Rectal smooth muscle tissue (tissue), 1 donor: ENCODE data around the gene TAF4.
"Not testable (repeated sequence)": the region's sequence is repeated elsewhere in the genome, so short reads cannot be mapped to it uniquely, and the experiment has no call there.

ENCODE experiments used
- H3K27ac ChIP-seq: one replicate; pipeline ENCODE4 v1.7.0; 2013; ENCODE audit warnings: low read depth, low read length, inconsistent platforms
- H3K27me3 ChIP-seq: one replicate; pipeline ENCODE4 v1.7.0; 2013; ENCODE audit warnings: low read length; ENCODE audit not compliant: control insufficient read depth, insufficient read depth
- H3K36me3 ChIP-seq: one replicate; pipeline ENCODE4 v1.7.0; 2013; ENCODE audit warnings: low read length; ENCODE audit not compliant: control insufficient read depth, insufficient read depth
- H3K4me1 ChIP-seq: one replicate; pipeline ENCODE4 v1.7.0; 2013; ENCODE audit warnings: low read length; ENCODE audit not compliant: control insufficient read depth, insufficient read depth
- H3K4me3 ChIP-seq: one replicate; pipeline ENCODE4 v1.7.0; 2013; ENCODE audit warnings: low read length
- H3K9ac ChIP-seq: one replicate; pipeline ENCODE4 v1.7.0; 2013; ENCODE audit warnings: low read length

TAF4 gene

DNA sequence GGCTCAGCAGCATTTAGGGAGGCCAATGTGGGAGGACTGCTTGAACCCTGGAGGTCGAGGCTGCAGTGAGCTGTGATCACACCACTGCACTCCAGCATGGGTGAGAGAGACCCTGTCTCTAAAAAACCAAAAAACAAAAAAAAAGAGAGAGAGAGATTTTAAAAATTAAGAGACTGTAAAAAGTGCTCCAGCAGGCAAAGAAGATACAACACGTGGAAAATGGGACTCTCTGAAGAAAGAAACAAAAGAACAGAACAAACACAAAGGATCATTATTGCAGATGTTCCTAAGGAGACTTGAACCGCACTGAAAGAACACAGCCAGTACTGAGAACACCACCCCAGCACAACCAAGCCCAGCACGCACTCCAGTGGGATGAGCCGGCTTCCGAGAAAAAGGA lies 74.2 kb downstream of the TAF4 start:
- Histone ChIP-seq H3K9ac (no peak overlapping the region), H3K27me3 (no peaks in the 10 kb centered on the region), H3K27ac (no peak overlapping the region), H3K4me3 (no peak overlapping the region), H3K36me3 (peaks cover 35% of the 10 kb centered on the region), H3K4me1 (no peaks in the 10 kb centered on the region)

GRCh38 chr20:61990484-61990883 lies 75.2 kb downstream of the TAF4 start:
- H3K36me3 ChIP-seq = peaks cover 33% of the 10 kb centered on the region
- H3K27me3 ChIP-seq = no peaks in the 10 kb centered on the region
- H3K4me1 ChIP-seq = no peaks in the 10 kb centered on the region
- no peak overlapping the region for H3K4me3 ChIP-seq
- H3K9ac ChIP-seq = no peak overlapping the region
- no peak overlapping the region for H3K27ac ChIP-seq

- Histone ChIP-seq H3K4me3 (no peak overlapping the region), H3K9ac (no peak overlapping the region), H3K27ac (no peak overlapping the region), H3K4me1 (no peaks in the 10 kb centered on the region), H3K27me3 (no peaks in the 10 kb centered on the region), H3K36me3 (peaks cover 34% of the 10 kb centered on the region)
Observed at GRCh38 chr20:61989741-61990140, 75.9 kb downstream of the TAF4 start.

DNA sequence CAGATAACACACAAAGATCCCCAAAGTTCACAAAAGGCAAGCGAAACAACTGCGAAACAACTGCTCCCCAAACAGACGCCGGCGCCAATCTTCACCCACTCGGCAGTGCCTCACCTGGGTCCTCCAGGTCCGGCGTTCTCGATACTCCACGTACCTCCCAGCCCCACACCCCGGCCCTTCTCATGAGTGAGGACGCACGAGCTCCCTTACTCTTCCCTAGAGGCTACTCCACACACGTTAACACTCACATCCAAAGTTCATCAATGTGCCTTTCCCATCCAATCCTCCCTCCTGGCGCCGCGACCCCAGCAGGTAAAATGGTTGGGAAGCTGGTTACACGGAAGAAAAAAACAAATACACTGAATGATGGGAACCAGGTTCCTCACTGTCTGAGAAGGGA lies 77.0 kb downstream of the TAF4 start:
- Histone ChIP-seq H3K36me3 (peaks cover 35% of the 10 kb centered on the region), H3K27ac (no peak overlapping the region), H3K9ac (no peak overlapping the region), H3K4me3 (no peak overlapping the region), H3K4me1 (no peaks in the 10 kb centered on the region), H3K27me3 (no peaks in the 10 kb centered on the region)

GRCh38 chr20:61986762-61987321 lies 78.8 kb downstream of the TAF4 start:
- H3K4me1 ChIP-seq = no peaks in the 10 kb centered on the region
- no peaks in the 10 kb centered on the region for H3K27me3 ChIP-seq
- peaks cover 24% of the 10 kb centered on the region for H3K36me3 ChIP-seq
- H3K27ac ChIP-seq = no peak overlapping the region
- no peak overlapping the region for H3K4me3 ChIP-seq
- no peak overlapping the region for H3K9ac ChIP-seq

DNA sequence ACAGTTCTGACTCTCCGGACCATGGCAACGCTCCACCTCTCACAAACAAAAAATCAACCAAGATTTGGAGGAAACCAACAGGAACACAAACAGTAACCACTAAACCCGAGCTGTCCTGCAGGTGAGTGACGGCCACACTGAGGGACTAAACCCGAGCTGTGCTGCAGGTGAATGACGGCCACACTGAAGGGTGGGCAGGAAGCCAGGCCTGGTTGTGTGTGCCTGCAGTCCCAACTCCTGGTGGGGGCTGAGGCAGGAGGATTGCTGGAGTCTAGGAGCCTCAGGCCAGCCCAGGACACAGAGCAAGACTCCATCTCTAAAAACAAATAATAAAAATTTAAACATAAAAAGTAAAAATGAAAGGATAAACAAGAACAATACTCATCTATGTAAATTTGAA lies 80.6 kb downstream of the TAF4 start:
- Histone ChIP-seq H3K27me3 (no peaks in the 10 kb centered on the region), H3K27ac (no peak overlapping the region), H3K4me1 (no peaks in the 10 kb centered on the region), H3K9ac (no peak overlapping the region), H3K36me3 (peaks cover 18% of the 10 kb centered on the region), H3K4me3 (no peak overlapping the region)

GRCh38 chr20:61984431-61984830 lies 81.2 kb downstream of the TAF4 start:
- not testable (repeated sequence) for H3K27ac ChIP-seq, H3K9ac ChIP-seq, H3K27me3 ChIP-seq, H3K4me3 ChIP-seq, H3K4me1 ChIP-seq
- H3K36me3 ChIP-seq = peaks cover 18% of the 10 kb centered on the region

- H3K27me3 ChIP-seq = no peaks in the 10 kb centered on the region
- H3K4me3 ChIP-seq = no peak overlapping the region
- no peak overlapping the region for H3K9ac ChIP-seq
- H3K4me1 ChIP-seq = no peaks in the 10 kb centered on the region
- peaks cover 18% of the 10 kb centered on the region for H3K36me3 ChIP-seq
- no peak overlapping the region for H3K27ac ChIP-seq
Observed at GRCh38 chr20:61983965-61984364, 81.7 kb downstream of the TAF4 start.

GRCh38 chr20:61982951-61983315 lies 82.7 kb downstream of the TAF4 start:
- no peaks in the 10 kb centered on the region for H3K4me1 ChIP-seq
- H3K36me3 ChIP-seq = peaks cover 16% of the 10 kb centered on the region
- no peak overlapping the region for H3K4me3 ChIP-seq
- no peak overlapping the region for H3K27ac ChIP-seq
- no peaks in the 10 kb centered on the region for H3K27me3 ChIP-seq
- H3K9ac ChIP-seq = no peak overlapping the region

DNA sequence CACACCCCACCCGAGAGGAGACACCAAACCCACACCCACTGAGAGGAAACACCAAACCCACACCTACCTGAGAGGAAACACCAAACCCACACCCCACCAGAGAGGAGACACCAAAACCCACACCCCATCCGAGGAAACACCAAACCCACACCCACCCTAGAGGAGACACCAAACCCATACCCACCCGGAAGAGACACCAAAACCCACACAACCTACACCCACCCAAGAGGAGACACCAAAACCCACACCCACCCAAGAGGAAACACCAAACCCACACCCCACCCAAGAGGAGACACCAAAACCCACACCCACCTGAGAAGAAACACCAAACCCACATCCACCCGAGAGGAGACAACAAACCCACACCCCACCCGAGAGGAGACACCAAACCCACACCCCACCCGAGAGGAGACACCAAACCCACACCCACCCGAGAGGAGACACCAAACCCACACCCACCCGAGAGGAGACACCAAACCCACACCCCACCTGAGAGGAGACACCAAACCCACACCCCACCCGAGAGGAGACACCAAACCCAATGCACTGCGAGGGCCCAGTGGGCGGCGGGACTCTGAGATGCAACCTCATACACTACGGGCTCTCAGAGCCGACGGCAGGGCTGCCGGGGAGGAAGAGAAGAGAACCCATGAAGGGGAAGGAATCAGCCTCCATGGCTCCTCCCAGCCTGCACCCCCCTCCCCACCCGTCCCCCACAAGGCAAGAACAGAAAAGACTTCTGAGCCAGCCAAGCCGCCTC lies 83.3 kb downstream of the TAF4 start:
- H3K4me1 ChIP-seq = no peaks in the 10 kb centered on the region
- H3K27me3 ChIP-seq = no peaks in the 10 kb centered on the region
- H3K36me3 ChIP-seq = peaks cover 15% of the 10 kb centered on the region
- H3K4me3 ChIP-seq = no peak overlapping the region
- no peak overlapping the region for H3K9ac ChIP-seq
- no peak overlapping the region for H3K27ac ChIP-seq

DNA sequence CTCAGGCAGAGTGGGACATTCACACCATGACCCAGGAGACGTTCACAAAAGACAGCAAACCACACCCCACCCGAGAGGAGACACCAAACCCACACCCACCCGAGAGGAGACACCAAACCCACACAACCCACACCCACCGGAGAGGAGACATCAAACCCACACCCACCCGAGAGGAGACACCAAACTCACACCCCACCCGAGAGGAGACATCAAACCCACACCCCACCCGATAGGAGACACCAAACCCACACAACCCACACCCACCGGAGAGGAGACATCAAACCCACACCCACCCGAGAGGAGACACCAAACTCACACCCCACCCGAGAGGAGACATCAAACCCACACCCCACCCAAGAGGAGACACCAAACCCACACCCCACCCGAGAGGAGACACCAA lies 84.0 kb downstream of the TAF4 start:
- not testable (repeated sequence) for H3K27me3 ChIP-seq, H3K4me1 ChIP-seq, H3K27ac ChIP-seq, H3K9ac ChIP-seq, H3K4me3 ChIP-seq
- peaks cover 11% of the 10 kb centered on the region for H3K36me3 ChIP-seq

- H3K36me3 ChIP-seq = peaks cover 16% of the 10 kb centered on the region
- H3K4me3 ChIP-seq = no peak overlapping the region
- H3K27ac ChIP-seq = no peak overlapping the region
- no peaks in the 10 kb centered on the region for H3K4me1 ChIP-seq
- H3K27me3 ChIP-seq = no peaks in the 10 kb centered on the region
- H3K9ac ChIP-seq = no peak overlapping the region
Observed at GRCh38 chr20:61980647-61981583, 84.8 kb downstream of the TAF4 start.
